SK-N-SH treated with all-trans-retinoic acid at 6 μM for 48 hours (cell line): ENCODE data around the gene GFRA1.

ENCODE experiments used
- ATAC-seq: fragments of 200-7000 bp; cut with Tn5 transposase; 3 replicates; pipeline ENCODE4 v1.9.1; 2020; ENCODE audit warnings: mild to moderate bottlenecking, moderate library complexity
- CREB5 ChIP-seq: fragments of 250-450 bp; sonication (Bioruptor Pico); IDR thresholded peaks from 2 replicates; pipeline ENCODE4 v1.5.1; 2020; ENCODE audit warnings: low read depth, mild to moderate bottlenecking, moderate library complexity
- CSDC2 ChIP-seq: fragments of 250-450 bp; sonication (Bioruptor Pico); IDR thresholded peaks from 2 replicates; pipeline ENCODE4 v1.5.0; 2020; ENCODE audit warnings: mild to moderate bottlenecking, moderate library complexity
- CSRNP3 ChIP-seq: fragments of 250-450 bp; sonication (Bioruptor Pico); IDR thresholded peaks from 2 replicates; pipeline ENCODE4 v1.5.1; 2021; ENCODE audit warnings: mild to moderate bottlenecking, moderate library complexity
- ESRRG ChIP-seq: fragments of 250-450 bp; sonication (Bioruptor Pico); IDR thresholded peaks from 2 replicates; pipeline ENCODE4 v1.6.1; 2021; ENCODE audit warnings: mild to moderate bottlenecking
- GLIS3 ChIP-seq: fragments of 250-450 bp; sonication (Bioruptor Pico); IDR thresholded peaks from 2 replicates; pipeline ENCODE4 v1.5.0; 2020; ENCODE audit warnings: mild to moderate bottlenecking, moderate library complexity
- OSR1 ChIP-seq: fragments of 250-450 bp; sonication (Bioruptor Pico); IDR thresholded peaks from 2 replicates; pipeline ENCODE4 v1.8.0; 2022; ENCODE audit warnings: moderate library complexity, mild to moderate bottlenecking, inconsistent platforms
- PATZ1 ChIP-seq: fragments of 250-450 bp; sonication (Bioruptor Pico); IDR thresholded peaks from 2 replicates; pipeline ENCODE4 v1.8.0; 2020; ENCODE audit warnings: mild to moderate bottlenecking, moderate library complexity, borderline replicate concordance
- POU6F1 ChIP-seq: fragments of 250-450 bp; sonication (Bioruptor Pico); IDR thresholded peaks from 2 replicates; pipeline ENCODE4 v1.8.0; 2021; ENCODE audit warnings: low read depth, mild to moderate bottlenecking, moderate library complexity, borderline replicate concordance
- PPARA ChIP-seq: fragments of 250-450 bp; sonication (Bioruptor Pico); IDR thresholded peaks from 2 replicates; pipeline ENCODE4 v1.5.0; 2020; ENCODE audit warnings: mild to moderate bottlenecking, borderline replicate concordance
- RARB ChIP-seq: fragments of 250-450 bp; sonication (Bioruptor Pico); IDR thresholded peaks from 2 replicates; pipeline ENCODE4 v1.8.0; 2021; ENCODE audit warnings: mild to moderate bottlenecking, moderate library complexity
- TCF4 ChIP-seq: fragments of 250-450 bp; sonication (Bioruptor Pico); IDR thresholded peaks from 2 replicates; pipeline ENCODE4 v1.8.0; 2021; ENCODE audit warnings: mild to moderate bottlenecking, moderate library complexity, borderline replicate concordance
- TOX ChIP-seq: fragments of 250-450 bp; sonication (Bioruptor Pico); IDR thresholded peaks from 2 replicates; pipeline ENCODE4 v1.8.0; 2021; ENCODE audit warnings: mild to moderate bottlenecking, moderate library complexity, borderline replicate concordance
- ZC3H10 ChIP-seq: fragments of 250-450 bp; sonication (Bioruptor Pico); IDR thresholded peaks from 2 replicates; pipeline ENCODE4 v1.5.1; 2021; ENCODE audit warnings: mild to moderate bottlenecking, moderate library complexity
- ZFP3 ChIP-seq: fragments of 250-450 bp; sonication (Bioruptor Pico); IDR thresholded peaks from 2 replicates; pipeline ENCODE4 v1.5.0; 2020; ENCODE audit warnings: mild to moderate bottlenecking, moderate library complexity
- ZFP30 ChIP-seq: fragments of 450-650 bp; formaldehyde crosslinking; IDR thresholded peaks from 2 replicates; pipeline ENCODE4 v1.5.0; 2022; ENCODE audit warnings: mild to moderate bottlenecking, moderate library complexity
- ZNF565 ChIP-seq: fragments of 450-650 bp; formaldehyde crosslinking; conservative IDR thresholded peaks from 2 replicates; pipeline ENCODE4 v1.5.0; 2020; ENCODE audit warnings: low read depth, mild to moderate bottlenecking, moderate library complexity
- ZNF70 ChIP-seq: fragments of 450-650 bp; formaldehyde crosslinking; IDR thresholded peaks from 2 replicates; pipeline ENCODE4 v1.5.0; 2020; ENCODE audit warnings: mild to moderate bottlenecking, moderate library complexity
- ZNF8 ChIP-seq: fragments of 450-650 bp; formaldehyde crosslinking; IDR thresholded peaks from 2 replicates; pipeline ENCODE4 v1.5.0; 2020; ENCODE audit warnings: mild to moderate bottlenecking, moderate library complexity

The GFRA1 gene

GRCh38 chr10:116251602-116252395 is 21.2 kb downstream of the GFRA1 start:
- ATAC-seq, result no peak
- no peak for TF ChIP-seq CSDC2
- no peak for TF ChIP-seq ZNF565
- no peak for TF ChIP-seq ZNF70 (CRISPR knock-in tag)

GRCh38 chr10:116247691-116248090 is 25.3 kb downstream of the GFRA1 start:
- no peak for ATAC-seq
- TF ChIP-seq ZNF8 (CRISPR knock-in tag) (no peak), ZNF70 (CRISPR knock-in tag) (no peak), ZNF565 (no peak), TOX (CRISPR knock-in tag) (no peak), ZFP3 (CRISPR knock-in tag) (no peak)

- ATAC-seq, result no peak
- TF ChIP-seq RARB, result no peak
- no peak for TF ChIP-seq POU6F1 (CRISPR knock-in tag)
- TF ChIP-seq OSR1 (CRISPR knock-in tag), result no peak
- TF ChIP-seq ZFP3 (CRISPR knock-in tag), result no peak
- TF ChIP-seq PPARA (CRISPR knock-in tag), result no peak
- TF ChIP-seq PATZ1 (CRISPR knock-in tag), result no peak
- TF ChIP-seq GLIS3, result no peak
These were observed 26.7 kb downstream of the GFRA1 start for GRCh38 chr10:116246263-116246662.

GRCh38 chr10:116245156-116245555 is 27.9 kb downstream of the GFRA1 start:
- ATAC-seq, result no peak
- TF ChIP-seq CREB5 (CRISPR knock-in tag) (no peak), ZNF8 (CRISPR knock-in tag) (no peak), TOX (CRISPR knock-in tag) (no peak), GLIS3 (no peak), PPARA (CRISPR knock-in tag) (no peak), ESRRG (CRISPR knock-in tag) (no peak), ZNF565 (no peak), ZC3H10 (CRISPR knock-in tag) (no peak), POU6F1 (CRISPR knock-in tag) (no peak), TCF4 (CRISPR knock-in tag) (no peak), OSR1 (CRISPR knock-in tag) (no peak), ZFP30 (CRISPR knock-in tag) (no peak)

- TF ChIP-seq TCF4 (CRISPR knock-in tag), result peak; percentile 33; the same call in 1 of the 2 replicates
- no peak for TF ChIP-seq CSRNP3 (CRISPR knock-in tag)
- TF ChIP-seq ZFP30 (CRISPR knock-in tag), result no peak
- peak; percentile 30; the same call in 1 of the 3 replicates for ATAC-seq
These were observed 31.2 kb downstream of the GFRA1 start for GRCh38 chr10:116241642-116242410.
